ENCODE results near the gene KRT6B.

- no peak for TF ChIP-seq CTCF (IDR thresholded peaks at IDR 0.05; ENCODE audit: poor library complexity, severe bottlenecking)
- no peak for TF ChIP-seq POLR2AphosphoS5 (IDR thresholded peaks at IDR 0.05)
- TF ChIP-seq EP300 (conservative IDR thresholded peaks at IDR 0.05; ENCODE audit: poor library complexity, severe bottlenecking): no peak
- TF ChIP-seq TAF1 (IDR thresholded peaks at IDR 0.05; ENCODE audit: low read depth): no peak
- TF ChIP-seq REST (IDR thresholded peaks at IDR 0.05; ENCODE audit: borderline replicate concordance): no peak
- TF ChIP-seq MXI1 (conservative IDR thresholded peaks at IDR 0.05; ENCODE audit: poor library complexity, severe bottlenecking): no peak
Measured at GRCh38 chr12:52400906-52401305, 51.0 kb downstream of the KRT6B start.
